GOT3 (cell line): ENCODE results near the gene OR52N1.

Source experiments
- DNase-seq: peaks from one replicate; lab custom pipeline; 2025; ENCODE audit warnings: mixed read lengths; lab: John Stamatoyannopoulos, UW

The OR52N1 gene

GRCh38 chr11:5791165-5791564, at the start of gene OR52N1:
Gene OR52N1, minus strand, starts transcription at chr11:5791265. Its CDS starts 2,449 bp downstream, at chr11:5788816.
- DNase-seq: no peak

GRCh38 chr11:5837695-5838094, 46.6 kb upstream of the OR52N1 start:
- DNase-seq: no peak

- DNase-seq: no peak
These were observed 42.4 kb upstream of the OR52N1 start for GRCh38 chr11:5833446-5833845.

GRCh38 chr11:5831196-5831829, 40.2 kb upstream of the OR52N1 start:
- DNase-seq: no peak

GRCh38 chr11:5818245-5818886, 27.3 kb upstream of the OR52N1 start:
- no peak for DNase-seq

- DNase-seq: no peak
These were observed 24.5 kb upstream of the OR52N1 start for GRCh38 chr11:5815534-5815933.

- no peak for DNase-seq
These were observed 19.1 kb upstream of the OR52N1 start for GRCh38 chr11:5809905-5810795.

- DNase-seq: no peak
These were observed 18.1 kb upstream of the OR52N1 start for GRCh38 chr11:5809122-5809519.

- peak; percentile 1 for DNase-seq
These were observed 17.5 kb upstream of the OR52N1 start, which contains the start of gene OR52N2 for GRCh38 chr11:5808500-5809121. Gene OR52N2, plus strand, starts transcription at chr11:5808924. Its CDS starts 11,412 bp downstream, at chr11:5820336.

GRCh38 chr11:5807580-5807979, 16.5 kb upstream of the OR52N1 start:
- no peak for DNase-seq

- no peak for DNase-seq
These were observed 12.9 kb upstream of the OR52N1 start for GRCh38 chr11:5803982-5804381.

- DNase-seq: no peak
These were observed 5.5 kb upstream of the OR52N1 start for GRCh38 chr11:5796541-5796940.

- DNase-seq: no peak
These were observed 7.8 kb downstream of the OR52N1 start, which contains the start of gene OR52N5 for GRCh38 chr11:5783255-5783654. Gene OR52N5, minus strand, starts transcription at chr11:5783355. Its CDS starts 4,721 bp downstream, at chr11:5778634.

GRCh38 chr11:5767056-5767455, 24.0 kb downstream of the OR52N1 start:
- no peak for DNase-seq

GRCh38 chr11:5753943-5754342, 37.1 kb downstream of the OR52N1 start, which contains the start of gene OR52N4:
Gene OR52N4, plus strand, starts transcription at chr11:5754243. Its CDS starts 498 bp downstream, at chr11:5754741.
- no peak for DNase-seq

GRCh38 chr11:5749836-5750235, 41.2 kb downstream of the OR52N1 start:
- no peak for DNase-seq

- DNase-seq: no peak
These were observed 44.5 kb downstream of the OR52N1 start for GRCh38 chr11:5746614-5747013.

GRCh38 chr11:5738431-5738830, 52.6 kb downstream of the OR52N1 start:
- no peak for DNase-seq

GRCh38 chr11:5737670-5738392, 53.2 kb downstream of the OR52N1 start:
- no peak for DNase-seq

GRCh38 chr11:5737091-5737490, 54.0 kb downstream of the OR52N1 start:
- DNase-seq: no peak
